GM12801 (cell line): ENCODE data around the gene ZNF367.

ENCODE experiments used
- TF ChIP-seq, protein P1 (sequence below): IDR thresholded peaks from one replicate; pipeline ENCODE4 v1.5.1; 2011; ENCODE audit warnings: control low read depth; ENCODE audit not compliant: insufficient read length; ENCODE audit errors: extremely low read depth

ZNF367 gene

DNA sequence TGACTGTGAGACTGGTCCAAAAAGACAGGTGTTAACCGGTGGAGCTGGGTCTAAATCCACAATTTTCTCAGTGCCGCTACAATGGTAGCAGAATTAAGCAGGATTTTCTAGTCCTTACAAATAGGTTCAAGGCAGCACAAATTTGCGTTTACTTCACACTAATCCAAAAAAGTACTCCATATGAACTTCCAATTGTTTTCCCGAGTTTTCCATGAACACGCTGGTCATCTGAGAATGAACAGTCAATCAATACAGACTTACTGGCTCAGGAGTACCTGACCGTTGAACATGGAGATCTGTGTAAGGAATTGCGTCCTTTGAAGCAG lies 35.4 kb downstream of the ZNF367 start:
- TF ChIP-seq, protein P1, sequence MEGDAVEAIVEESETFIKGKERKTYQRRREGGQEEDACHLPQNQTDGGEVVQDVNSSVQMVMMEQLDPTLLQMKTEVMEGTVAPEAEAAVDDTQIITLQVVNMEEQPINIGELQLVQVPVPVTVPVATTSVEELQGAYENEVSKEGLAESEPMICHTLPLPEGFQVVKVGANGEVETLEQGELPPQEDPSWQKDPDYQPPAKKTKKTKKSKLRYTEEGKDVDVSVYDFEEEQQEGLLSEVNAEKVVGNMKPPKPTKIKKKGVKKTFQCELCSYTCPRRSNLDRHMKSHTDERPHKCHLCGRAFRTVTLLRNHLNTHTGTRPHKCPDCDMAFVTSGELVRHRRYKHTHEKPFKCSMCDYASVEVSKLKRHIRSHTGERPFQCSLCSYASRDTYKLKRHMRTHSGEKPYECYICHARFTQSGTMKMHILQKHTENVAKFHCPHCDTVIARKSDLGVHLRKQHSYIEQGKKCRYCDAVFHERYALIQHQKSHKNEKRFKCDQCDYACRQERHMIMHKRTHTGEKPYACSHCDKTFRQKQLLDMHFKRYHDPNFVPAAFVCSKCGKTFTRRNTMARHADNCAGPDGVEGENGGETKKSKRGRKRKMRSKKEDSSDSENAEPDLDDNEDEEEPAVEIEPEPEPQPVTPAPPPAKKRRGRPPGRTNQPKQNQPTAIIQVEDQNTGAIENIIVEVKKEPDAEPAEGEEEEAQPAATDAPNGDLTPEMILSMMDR = no peak

DNA sequence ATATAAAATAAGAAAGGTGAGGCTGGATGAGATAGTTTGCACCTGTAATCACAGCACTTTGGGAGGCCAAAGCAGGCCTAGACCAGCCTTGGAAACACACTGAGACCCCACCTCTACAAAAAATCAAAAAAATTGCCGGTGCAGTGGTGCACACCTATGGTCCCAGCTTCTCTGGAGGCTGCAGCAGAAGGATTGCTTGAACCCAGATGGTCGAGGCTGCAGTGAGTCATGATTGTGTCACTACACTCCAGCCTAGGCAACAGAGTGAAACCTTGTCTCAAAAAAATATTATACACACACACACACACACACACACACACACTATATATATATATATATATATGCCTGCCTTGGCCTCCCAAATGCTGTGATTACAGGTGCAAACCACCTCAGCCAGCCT lies 36.0 kb downstream of the ZNF367 start:
- TF ChIP-seq, protein P1 = no peak

DNA sequence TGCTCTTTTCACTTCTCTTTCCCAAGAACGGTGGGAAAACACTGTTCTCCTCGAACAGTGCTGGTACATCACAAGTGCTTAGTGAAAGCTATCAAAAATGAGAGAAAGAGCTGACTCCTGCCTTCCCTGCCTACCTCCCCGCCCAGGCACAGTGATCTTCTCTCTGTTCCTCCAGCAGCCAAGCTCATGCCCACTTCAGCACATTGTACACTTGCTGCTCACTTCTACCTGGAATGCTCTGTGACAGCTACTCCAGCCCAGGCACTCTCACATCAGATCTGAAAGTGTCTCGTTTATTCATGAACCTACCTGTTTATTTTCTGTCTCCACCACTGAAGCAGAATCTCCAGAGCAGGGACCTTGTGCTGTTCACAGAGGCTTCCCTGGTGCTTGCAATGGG lies 36.5 kb downstream of the ZNF367 start:
- TF ChIP-seq, protein P1 = no peak

- TF ChIP-seq, protein P1 = no peak
Measured at GRCh38 chr9:96381125-96381524, 37.0 kb downstream of the ZNF367 start.

DNA sequence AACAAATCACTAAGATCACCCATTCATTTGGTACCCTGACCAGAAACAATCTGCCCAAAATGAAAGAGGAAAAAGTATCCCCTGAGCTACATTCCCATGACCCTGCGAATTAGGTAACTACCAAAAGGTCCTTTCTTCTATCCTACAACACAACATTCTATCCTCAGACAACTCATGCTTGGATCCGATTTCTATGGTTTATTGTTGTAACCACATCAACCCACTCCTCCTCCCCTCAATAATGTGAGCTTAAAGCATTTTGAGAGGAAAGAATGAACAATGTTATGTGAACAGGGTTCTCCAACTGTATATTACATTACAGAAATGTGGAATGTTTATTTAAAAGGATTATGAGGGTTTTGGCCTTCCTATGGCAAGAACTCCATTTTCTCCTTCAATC lies 38.7 kb downstream of the ZNF367 start:
- TF ChIP-seq, protein P1 = no peak

GRCh38 chr9:96378187-96378586 lies 40.0 kb downstream of the ZNF367 start:
- TF ChIP-seq, protein P1 = no peak

DNA sequence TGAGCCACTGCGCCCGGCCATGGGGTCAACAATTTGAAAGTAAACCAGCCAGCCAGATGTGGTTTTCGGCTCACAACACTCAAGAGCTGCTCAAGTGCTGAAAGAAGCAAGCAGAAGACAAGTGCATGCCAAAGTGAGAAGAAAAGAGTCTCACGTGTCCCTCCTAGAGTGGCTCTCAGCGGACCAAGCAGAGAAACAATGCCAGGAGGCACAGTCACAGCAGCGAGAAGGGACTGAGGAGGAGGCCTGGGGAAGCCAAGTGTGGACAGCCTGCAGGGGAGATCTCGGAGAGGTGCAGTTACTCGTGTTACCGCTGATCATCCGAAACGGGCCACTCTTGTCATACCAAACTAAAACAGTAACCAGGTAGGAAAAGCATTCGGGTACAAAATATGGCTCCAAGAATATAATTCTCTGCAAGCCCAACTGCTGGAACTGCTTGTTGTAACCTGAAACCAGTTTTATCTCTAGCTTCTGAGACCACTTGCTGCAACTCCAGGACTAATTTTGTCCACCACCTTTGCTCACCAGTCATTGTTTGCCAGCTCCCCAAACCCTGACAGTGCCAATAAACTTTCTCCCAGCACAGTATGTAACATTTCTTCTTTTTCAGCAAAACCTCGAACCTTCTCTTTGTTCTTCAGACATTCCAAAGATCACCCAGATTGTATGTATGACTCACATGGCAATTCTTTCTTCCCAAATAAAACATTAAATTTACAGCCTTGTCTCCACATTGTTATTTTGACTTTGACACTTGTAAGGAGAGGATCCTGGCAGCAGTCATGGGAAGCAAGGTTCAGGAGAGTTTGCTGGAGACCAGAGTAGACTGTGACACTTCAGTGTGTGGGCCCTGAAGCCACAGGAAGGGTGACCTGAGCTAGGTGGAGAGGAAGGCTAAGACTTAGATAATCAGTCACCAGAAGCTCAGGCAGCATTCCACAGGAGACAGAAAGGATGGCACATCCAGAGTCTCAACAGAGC lies 41.0 kb downstream of the ZNF367 start:
- TF ChIP-seq, protein P1 = no peak
